Neuronal stem cell (in vitro differentiated cells): ENCODE data around the gene CCDC110.

ENCODE experiments used
- DNase-seq: peaks from one replicate; pipeline ENCODE4 v3.0.0-alpha.2; 2013; ENCODE audit warnings: low spot score
- H2AFZ ChIP-seq: one replicate; pipeline ENCODE4 v1.6.1; 2013; ENCODE audit warnings: mild to moderate bottlenecking, low read length, inconsistent platforms
- H2AK5ac ChIP-seq: 2 replicates; pipeline ENCODE4 v1.6.1; 2013; ENCODE audit warnings: low read depth, mild to moderate bottlenecking, inconsistent platforms, low read length, moderate library complexity, mixed read lengths
- H2BK120ac ChIP-seq: 2 replicates; pipeline ENCODE4 v1.6.1; 2013; ENCODE audit warnings: low read depth, mild to moderate bottlenecking, inconsistent platforms, low read length, moderate library complexity, mixed read lengths
- H2BK12ac ChIP-seq: one replicate; pipeline ENCODE4 v1.6.1; 2013; ENCODE audit warnings: low read length, inconsistent platforms
- H2BK15ac ChIP-seq: 2 replicates; pipeline ENCODE4 v1.6.1; 2013; ENCODE audit warnings: mild to moderate bottlenecking, low read length, inconsistent platforms, mixed read lengths
- H2BK5ac ChIP-seq: one replicate; pipeline ENCODE4 v1.6.1; 2013; ENCODE audit warnings: inconsistent platforms, mild to moderate bottlenecking, low read length, moderate library complexity
- H3K14ac ChIP-seq: one replicate; pipeline ENCODE4 v1.6.1; 2013; ENCODE audit warnings: low read length, inconsistent platforms
- H3K18ac ChIP-seq: 2 replicates; pipeline ENCODE4 v1.6.1; 2013; ENCODE audit warnings: low read length, inconsistent platforms
- H3K23ac ChIP-seq: 2 replicates; pipeline ENCODE4 v1.6.1; 2013; ENCODE audit warnings: low read depth, mild to moderate bottlenecking, mixed read lengths, low read length, inconsistent platforms; ENCODE audit not compliant: poor library complexity
- H3K27ac ChIP-seq: replicated peaks from 3 replicates; pipeline ENCODE4 v1.5.1; 2013; ENCODE audit warnings: low read length, inconsistent platforms
- H3K27me3 ChIP-seq, 3 experiments: 2 replicates each; pipeline ENCODE4 v1.6.1; 2013; ENCODE audit warnings: low read length in 3 of 3, mild to moderate bottlenecking in 2 of 3, inconsistent platforms in 1 of 3, low read depth in 1 of 3, mixed read lengths in 1 of 3, moderate library complexity in 1 of 3; ENCODE audit not compliant: control insufficient read depth in 3 of 3, insufficient read depth in 3 of 3
- H3K36me3 ChIP-seq, 2 donors: replicated peaks in 1 of 2; 2 replicates each; pipeline ENCODE4 v1.6.1; 2013; ENCODE audit warnings: low read length in 2 of 2; ENCODE audit not compliant: control insufficient read depth in 2 of 2, insufficient read depth in 2 of 2
- H3K4ac ChIP-seq: 2 replicates; pipeline ENCODE4 v1.6.1; 2013; ENCODE audit warnings: inconsistent platforms, mild to moderate bottlenecking, low read length, moderate library complexity
- H3K4me1 ChIP-seq, 2 donors: 1 replicate in 1 of 2; 2 replicates in 1 of 2; pipeline ENCODE4 v1.6.1; 2013; ENCODE audit warnings: low read length in 2 of 2, low read depth in 1 of 2; ENCODE audit not compliant: control insufficient read depth in 2 of 2, insufficient read depth in 1 of 2
- H3K4me2 ChIP-seq: one replicate; pipeline ENCODE4 v1.6.1; 2013; ENCODE audit warnings: mild to moderate bottlenecking, low read length, inconsistent platforms; ENCODE audit not compliant: insufficient read depth, poor library complexity, severe bottlenecking
- H3K4me3 ChIP-seq, 2 donors: 2 replicates each; pipeline ENCODE4 v1.5.1; 2013; ENCODE audit warnings: low read length in 2 of 2, mild to moderate bottlenecking in 2 of 2, inconsistent platforms in 1 of 2, moderate library complexity in 1 of 2
- H3K79me1 ChIP-seq: one replicate; pipeline ENCODE4 v1.6.1; 2013; ENCODE audit warnings: low read depth, mild to moderate bottlenecking, inconsistent platforms, low read length, moderate library complexity
- H3K9ac ChIP-seq: one replicate; pipeline ENCODE4 v1.6.1; 2013; ENCODE audit warnings: mild to moderate bottlenecking, low read depth, low read length, inconsistent platforms; ENCODE audit not compliant: poor library complexity
- H3K9me3 ChIP-seq, 2 donors: replicated peaks in 1 of 2; 2 replicates each; pipeline versions ENCODE3 to v1.6.1; 2013; ENCODE audit warnings: low read length in 2 of 2, mild to moderate bottlenecking in 2 of 2, inconsistent platforms in 1 of 2, low read depth in 1 of 2, mixed read lengths in 1 of 2, moderate library complexity in 1 of 2; ENCODE audit not compliant: control insufficient read depth in 2 of 2, insufficient read depth in 1 of 2
- H4K8ac ChIP-seq: one replicate; pipeline ENCODE4 v1.6.1; 2013; ENCODE audit warnings: low read depth, mild to moderate bottlenecking, inconsistent platforms, low read length, moderate library complexity
- H4K91ac ChIP-seq: one replicate; pipeline ENCODE4 v1.6.1; 2013; ENCODE audit warnings: low read length, low read depth, mild to moderate bottlenecking, inconsistent platforms; ENCODE audit not compliant: poor library complexity
- WGBS, 2 donors: extraction: QIAGEN DNeasy Blood & Tissue Kit; methylation state at CpG; one replicate each; pipeline ENCODE4 v1.1.7; 2013; ENCODE audit warnings: missing lambda C conversion rate in 2 of 2, mixed read lengths in 1 of 2; ENCODE audit not compliant: insufficient read length in 2 of 2, insufficient replicate concordance in 1 of 2; ENCODE audit errors: extremely low coverage in 2 of 2; 5-methylcytosine and 5-hydroxymethylcytosine counted together

The CCDC110 gene

GRCh38 chr4:185515248-185515647 lies 43.7 kb upstream of the CCDC110 start:
- H3K23ac ChIP-seq, result no peak overlapping the region
- H4K91ac ChIP-seq, result no peak overlapping the region
- no peak overlapping the region for H2AK5ac ChIP-seq
- H3K4me2 ChIP-seq, result no peak overlapping the region
- no peak overlapping the region for H2AFZ ChIP-seq
- no peak overlapping the region for H4K8ac ChIP-seq
- no peak overlapping the region for H2BK5ac ChIP-seq
- no peaks in the 10 kb centered on the region for H3K4me1 ChIP-seq
- no peaks in the 10 kb centered on the region for H3K9me3 ChIP-seq
- H3K4ac ChIP-seq, result no peak overlapping the region
- H3K4me3 ChIP-seq, result no peak overlapping the region
- H3K27ac ChIP-seq, result no peak overlapping the region
- H3K14ac ChIP-seq, result no peak overlapping the region
- peaks cover 0 to 2% (median 0%) of the 10 kb centered on the region in 3 experiments for H3K27me3 ChIP-seq
- H2BK15ac ChIP-seq, result no peak overlapping the region
- no peaks in the 10 kb centered on the region for H3K36me3 ChIP-seq
- no CpG with 5 or more reads among the region's 4 CpGs for WGBS, 2 donors
- H2BK120ac ChIP-seq, result no peak overlapping the region
- no peak overlapping the region for H3K18ac ChIP-seq
- no peaks in the 10 kb centered on the region for H3K79me1 ChIP-seq
- H3K9ac ChIP-seq, result no peak overlapping the region
- DNase-seq, result no peak
- no peak overlapping the region for H2BK12ac ChIP-seq

- Histone ChIP-seq H3K14ac (no peak overlapping the region), H3K4me2 (no peak overlapping the region), H2AFZ (no peak overlapping the region), H3K27me3 (peaks cover 0 to 3% (median 0%) of the 10 kb centered on the region in 3 experiments), H3K4ac (no peak overlapping the region), H4K8ac (no peak overlapping the region), H2AK5ac (no peak overlapping the region), H4K91ac (no peak overlapping the region), H3K9me3 (no peaks in the 10 kb centered on the region), H3K27ac (no peak overlapping the region), H3K36me3 (no peaks in the 10 kb centered on the region), H3K9ac (no peak overlapping the region), H3K4me3 (no peak overlapping the region), H2BK12ac (no peak overlapping the region), H3K23ac (no peak overlapping the region), H3K4me1 (no peaks in the 10 kb centered on the region), H2BK15ac (no peak overlapping the region), H3K18ac (no peak overlapping the region), H2BK5ac (no peak overlapping the region), H2BK120ac (no peak overlapping the region), H3K79me1 (no peaks in the 10 kb centered on the region)
- DNase-seq, result no peak
- no CpG with 5 or more reads among the region's 17 CpGs for WGBS, 2 donors
These were observed 42.7 kb upstream of the CCDC110 start for GRCh38 chr4:185514182-185514697.

GRCh38 chr4:185513489-185514181 lies 42.1 kb upstream of the CCDC110 start:
- no peak overlapping the region for H4K8ac ChIP-seq
- H3K18ac ChIP-seq, result no peak overlapping the region
- no peak overlapping the region for H2BK15ac ChIP-seq
- no peak for DNase-seq
- no peaks in the 10 kb centered on the region for H3K9me3 ChIP-seq
- H2AFZ ChIP-seq, result no peak overlapping the region
- H3K4me2 ChIP-seq, result no peak overlapping the region
- peaks cover 0 to 3% (median 0%) of the 10 kb centered on the region in 3 experiments for H3K27me3 ChIP-seq
- no peak overlapping the region for H3K9ac ChIP-seq
- H3K4me3 ChIP-seq, result no peak overlapping the region
- no peak overlapping the region for H3K14ac ChIP-seq
- no peak overlapping the region for H3K4ac ChIP-seq
- H3K4me1 ChIP-seq, result no peaks in the 10 kb centered on the region
- no CpG with 5 or more reads among the region's 10 CpGs for WGBS, 2 donors
- no peak overlapping the region for H4K91ac ChIP-seq
- H3K36me3 ChIP-seq, result no peaks in the 10 kb centered on the region
- H2BK5ac ChIP-seq, result no peak overlapping the region
- no peak overlapping the region for H3K27ac ChIP-seq
- no peak overlapping the region for H2BK12ac ChIP-seq
- H2BK120ac ChIP-seq, result no peak overlapping the region
- no peak overlapping the region for H3K23ac ChIP-seq
- no peaks in the 10 kb centered on the region for H3K79me1 ChIP-seq
- H2AK5ac ChIP-seq, result no peak overlapping the region

- H3K9ac ChIP-seq, result no peak overlapping the region
- H3K36me3 ChIP-seq, result no peaks in the 10 kb centered on the region
- no peaks in the 10 kb centered on the region for H3K4me1 ChIP-seq
- no peak overlapping the region for H2BK12ac ChIP-seq
- peaks cover 0 to 3% (median 0%) of the 10 kb centered on the region in 3 experiments for H3K27me3 ChIP-seq
- no peak overlapping the region for H3K23ac ChIP-seq
- no peak overlapping the region for H4K91ac ChIP-seq
- H4K8ac ChIP-seq, result no peak overlapping the region
- H3K4me3 ChIP-seq, result no peak overlapping the region
- H3K27ac ChIP-seq, result no peak overlapping the region
- H2BK15ac ChIP-seq, result no peak overlapping the region
- H3K4ac ChIP-seq, result no peak overlapping the region
- H3K18ac ChIP-seq, result no peak overlapping the region
- DNase-seq, result no peak
- no peak overlapping the region for H3K4me2 ChIP-seq
- WGBS, 2 donors, result no CpG with 5 or more reads among the region's 3 CpGs
- H2BK5ac ChIP-seq, result no peak overlapping the region
- H3K79me1 ChIP-seq, result no peaks in the 10 kb centered on the region
- H2BK120ac ChIP-seq, result no peak overlapping the region
- H2AK5ac ChIP-seq, result no peak overlapping the region
- no peak overlapping the region for H2AFZ ChIP-seq
- H3K14ac ChIP-seq, result no peak overlapping the region
- no peaks in the 10 kb centered on the region for H3K9me3 ChIP-seq
These were observed 41.0 kb upstream of the CCDC110 start for GRCh38 chr4:185512516-185512915.
